ENCODE data around the gene MDM1.

DNA sequence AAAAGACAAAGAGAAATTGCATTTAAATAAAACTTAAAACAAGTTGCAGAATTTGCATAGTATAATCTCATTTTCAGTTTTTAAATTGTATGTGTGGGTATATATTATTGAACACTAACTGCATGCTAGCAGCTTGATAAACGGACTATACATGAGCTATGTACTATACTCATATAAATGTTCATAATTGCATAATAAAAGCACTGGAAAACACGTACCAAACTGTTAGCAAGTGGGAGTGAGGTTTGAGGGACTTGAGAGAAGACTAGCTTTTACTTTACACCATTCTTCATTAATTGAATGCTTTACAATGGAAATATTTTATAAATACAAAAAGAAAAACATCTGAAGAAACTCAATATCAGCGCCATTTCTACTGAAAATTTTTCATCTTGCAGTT is 32.2 kb upstream of the MDM1 start:
- TF ChIP-seq POLR2AphosphoS5 (IDR thresholded peaks at IDR 0.05; ENCODE audit: low read depth) (no peak), CTCF (conservative IDR thresholded peaks at IDR 0.05; ENCODE audit: low read depth in 2 of 2) (no peak), EZH2 (IDR thresholded peaks at IDR 0.05; ENCODE audit: low read depth, unreplicated experiment) (no peak), ETS1 (IDR thresholded peaks at IDR 0.05) (no peak), CREB1 (CRISPR knock-in tag; IDR thresholded peaks at IDR 0.05; ENCODE audit: low read depth) (no peak), ZNF114 (CRISPR knock-in tag; IDR thresholded peaks at IDR 0.05) (no peak)

Data from GM23338 (cell line).